T1000 (cell line): Measurements from ENCODE around the gene MTCH2.

Source experiments
- DNase-seq: peaks from one replicate; lab custom pipeline; 2025; ENCODE audit warnings: mixed read lengths; lab: John Stamatoyannopoulos, UW

Gene MTCH2

DNA sequence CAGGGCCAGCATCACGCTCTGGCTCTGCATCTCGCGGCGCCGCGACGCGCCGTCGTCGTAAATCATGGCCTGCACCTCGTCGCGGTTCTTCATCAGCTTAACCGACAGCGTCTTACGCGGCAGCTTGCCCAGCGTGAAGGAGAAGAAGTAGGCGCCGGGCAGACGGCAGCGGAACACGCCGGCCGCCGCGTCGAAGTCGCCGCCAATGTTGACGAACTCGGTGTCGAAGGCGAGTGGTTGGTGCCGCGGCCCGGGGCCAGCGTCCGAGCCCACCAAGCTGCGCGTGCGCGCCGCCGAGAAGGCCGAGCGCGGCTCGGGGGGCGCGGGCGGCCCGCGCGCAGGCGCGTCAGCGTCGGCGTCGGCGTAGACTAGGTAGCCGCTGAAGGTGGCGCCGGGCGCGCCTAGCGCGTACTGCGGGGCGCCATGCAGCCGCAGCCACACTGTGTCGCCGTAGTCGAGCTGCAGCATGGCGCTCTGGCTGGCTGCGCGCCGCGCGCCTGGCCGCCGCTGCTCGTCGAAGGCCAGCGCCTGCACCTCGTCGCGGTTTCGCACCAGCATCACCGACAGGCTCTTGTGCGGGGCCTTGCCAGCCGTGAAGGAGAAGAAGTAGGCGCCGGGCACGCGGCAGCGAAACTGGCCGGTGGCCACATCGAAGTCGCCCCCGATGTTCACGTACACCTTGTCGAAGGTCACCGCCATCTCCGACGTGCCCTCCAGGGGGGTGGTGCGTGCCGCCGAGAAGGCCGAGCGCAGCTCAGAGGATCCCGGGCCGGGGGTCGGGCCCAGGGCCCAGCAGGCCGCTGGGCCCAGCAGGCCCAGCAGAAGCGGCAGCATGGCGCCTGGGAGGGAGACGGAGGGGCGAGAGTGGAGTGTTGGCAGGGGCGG lies 52.1 kb downstream of the MTCH2 start:
- no peak for DNase-seq

DNA sequence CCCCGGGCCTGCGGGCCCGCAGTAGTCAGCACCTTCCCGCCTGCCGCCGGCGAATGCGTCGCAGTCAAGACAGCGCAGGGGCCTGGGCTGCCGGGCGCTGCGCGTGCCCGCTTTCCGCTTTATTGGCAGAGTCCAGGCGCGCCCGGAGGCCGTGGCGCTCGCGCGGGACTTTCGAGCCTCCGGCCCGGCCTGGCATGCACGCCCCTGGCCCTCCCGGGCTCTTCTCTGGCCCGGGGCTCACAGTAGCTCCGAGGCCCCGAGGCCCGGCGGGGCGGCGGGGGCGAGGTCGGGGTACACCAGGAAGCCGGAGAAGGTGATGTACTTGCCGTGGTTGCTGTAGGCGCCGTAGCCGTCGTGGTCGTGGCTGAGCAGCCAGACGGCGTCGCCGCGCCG lies 52.8 kb downstream of the MTCH2 start:
- no peak for DNase-seq

DNA sequence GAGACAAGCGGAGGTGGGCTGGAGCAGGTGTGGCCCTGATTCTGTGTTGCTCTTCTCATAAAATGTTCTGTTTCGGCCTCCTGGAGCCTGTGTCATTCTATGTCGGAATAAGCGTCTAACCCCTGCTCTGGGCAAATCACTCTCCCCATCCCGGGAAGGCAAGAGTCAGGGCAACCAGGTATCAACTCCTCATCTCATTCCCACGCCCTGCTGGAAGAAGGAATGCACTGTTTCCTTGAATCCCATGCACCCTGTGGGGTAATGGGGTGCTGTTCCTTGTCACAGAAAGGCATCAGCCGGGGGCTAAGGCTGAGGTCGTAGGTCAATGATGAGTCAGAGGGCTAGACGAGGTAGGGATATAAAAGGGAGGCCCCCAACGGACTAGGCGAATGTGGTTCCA lies 53.2 kb downstream of the MTCH2 start:
- no peak for DNase-seq

DNA sequence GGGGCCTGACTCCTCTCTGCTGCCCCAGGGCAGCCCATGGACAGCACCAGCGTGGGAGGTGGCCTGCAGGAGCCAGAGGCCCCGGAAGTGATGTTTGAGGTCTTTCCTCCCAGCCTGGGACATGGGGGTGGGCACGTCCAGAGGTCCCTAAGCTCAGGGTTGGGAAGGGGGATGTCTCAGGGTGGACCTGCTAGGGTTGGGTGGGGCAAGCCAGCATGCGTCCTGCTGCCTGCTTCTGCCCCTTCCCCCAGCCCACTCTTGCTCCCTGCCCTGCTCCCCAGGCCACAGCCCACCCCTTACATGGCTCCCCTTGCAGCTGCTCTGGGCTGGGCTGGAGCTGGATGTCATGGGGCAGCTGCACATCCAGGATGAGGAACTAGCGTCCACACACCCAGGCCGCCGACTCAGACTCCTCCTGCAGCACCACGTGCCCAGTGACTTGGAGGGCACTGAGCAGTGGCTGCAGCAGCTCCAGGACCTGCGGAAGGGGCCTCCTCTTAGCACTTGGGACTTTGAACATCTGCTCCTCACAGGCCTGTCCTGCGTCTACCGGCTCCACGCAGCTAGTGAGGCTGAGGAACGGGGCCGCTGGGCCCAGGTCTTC lies 54.5 kb downstream of the MTCH2 start:
- no peak for DNase-seq

DNA sequence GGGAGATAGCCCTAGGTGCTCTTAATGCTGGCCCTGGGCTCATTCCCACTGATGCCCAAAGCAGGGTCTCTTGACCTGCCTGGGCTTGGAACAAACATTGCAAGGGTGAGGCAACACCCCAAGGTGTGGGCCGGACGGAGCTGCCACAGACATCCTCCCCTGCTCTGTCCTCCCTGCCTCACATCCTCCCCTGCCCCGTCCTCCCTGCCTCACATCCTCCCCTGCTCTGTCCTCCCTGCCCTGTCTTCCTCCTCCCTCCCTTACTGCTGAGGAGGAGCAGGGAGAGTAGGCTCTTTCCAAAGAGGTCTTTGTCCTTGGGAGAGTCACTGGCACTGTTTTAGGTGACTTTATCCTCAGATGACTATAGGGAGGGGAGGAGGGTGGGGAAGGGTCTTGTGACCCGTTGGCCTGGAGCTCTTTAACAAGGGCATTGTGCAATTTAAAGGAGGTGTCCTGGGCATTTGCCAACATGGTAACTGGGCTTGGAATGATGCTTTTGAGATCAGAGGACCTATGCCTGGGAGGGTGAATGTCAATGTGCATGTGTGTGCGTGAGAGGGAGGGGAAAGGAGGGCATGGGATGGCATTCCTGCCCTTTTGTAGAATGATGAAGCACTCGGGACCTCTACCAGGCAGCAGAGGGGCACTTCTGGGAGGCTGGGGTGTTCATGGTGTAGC lies 55.2 kb downstream of the MTCH2 start:
- no peak for DNase-seq

DNA sequence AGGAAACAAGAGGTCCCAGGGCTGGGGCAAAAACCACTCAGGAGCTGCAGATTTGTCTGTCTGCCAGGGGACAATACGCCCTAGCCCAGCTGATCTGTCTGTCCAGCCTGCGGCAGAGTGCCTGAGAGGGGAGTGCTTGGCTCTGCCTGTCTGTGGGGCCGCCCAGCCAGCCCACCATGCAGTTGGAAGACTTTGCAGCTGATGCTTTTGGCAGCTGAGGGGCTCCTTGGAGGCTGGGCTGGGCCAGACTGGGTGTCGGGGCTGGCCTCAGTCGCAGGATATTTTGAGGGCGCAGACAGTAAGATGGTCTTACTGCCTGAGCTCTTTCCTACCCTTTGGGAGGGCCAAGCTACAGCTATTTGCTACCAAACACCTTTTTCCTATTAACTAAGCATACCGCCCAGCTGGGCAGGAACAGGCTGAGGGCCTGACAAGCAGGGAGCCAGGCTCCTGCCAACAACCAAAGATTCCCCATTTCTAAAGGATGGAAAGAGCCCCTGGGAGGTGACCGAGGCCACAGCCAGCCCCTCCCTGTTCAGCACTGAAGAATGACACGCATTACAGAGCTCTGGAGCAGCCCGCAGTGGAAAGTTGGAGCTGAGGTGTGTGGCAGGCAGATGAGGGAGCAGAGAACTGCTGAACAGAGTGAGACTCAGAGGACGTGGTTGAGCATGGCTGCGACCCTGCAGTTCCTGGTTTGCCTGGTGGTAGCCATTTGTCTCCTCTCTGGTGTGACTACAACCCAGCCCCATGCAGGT lies 56.1 kb downstream of the MTCH2 start, which contains the start of gene FAM180B:
TSS of gene FAM180B (plus strand) at position 581 of the 758 bp plus-strand sequence. CDS start at position 672, 91 bp downstream.
- no peak for DNase-seq

DNA sequence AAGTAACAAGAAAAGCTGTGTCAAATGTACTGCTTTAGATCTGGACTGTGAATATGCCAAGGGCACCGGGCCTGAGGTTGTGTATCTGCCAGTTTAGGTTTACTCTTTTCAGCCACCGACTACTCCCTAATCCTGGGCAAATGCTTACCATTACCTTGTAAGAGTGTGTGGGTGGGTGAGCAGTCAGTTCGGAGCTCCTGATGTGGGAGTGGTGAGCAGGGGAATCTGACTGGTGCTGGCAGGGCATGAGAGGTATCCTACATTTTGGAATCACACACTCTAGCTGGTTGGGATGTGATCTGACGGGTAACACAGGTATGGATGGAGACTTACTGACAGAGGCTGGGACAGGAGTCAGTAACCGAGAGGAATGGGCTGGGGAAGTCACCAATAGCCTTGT lies 58.5 kb downstream of the MTCH2 start:
- DNase-seq: no peak

DNA sequence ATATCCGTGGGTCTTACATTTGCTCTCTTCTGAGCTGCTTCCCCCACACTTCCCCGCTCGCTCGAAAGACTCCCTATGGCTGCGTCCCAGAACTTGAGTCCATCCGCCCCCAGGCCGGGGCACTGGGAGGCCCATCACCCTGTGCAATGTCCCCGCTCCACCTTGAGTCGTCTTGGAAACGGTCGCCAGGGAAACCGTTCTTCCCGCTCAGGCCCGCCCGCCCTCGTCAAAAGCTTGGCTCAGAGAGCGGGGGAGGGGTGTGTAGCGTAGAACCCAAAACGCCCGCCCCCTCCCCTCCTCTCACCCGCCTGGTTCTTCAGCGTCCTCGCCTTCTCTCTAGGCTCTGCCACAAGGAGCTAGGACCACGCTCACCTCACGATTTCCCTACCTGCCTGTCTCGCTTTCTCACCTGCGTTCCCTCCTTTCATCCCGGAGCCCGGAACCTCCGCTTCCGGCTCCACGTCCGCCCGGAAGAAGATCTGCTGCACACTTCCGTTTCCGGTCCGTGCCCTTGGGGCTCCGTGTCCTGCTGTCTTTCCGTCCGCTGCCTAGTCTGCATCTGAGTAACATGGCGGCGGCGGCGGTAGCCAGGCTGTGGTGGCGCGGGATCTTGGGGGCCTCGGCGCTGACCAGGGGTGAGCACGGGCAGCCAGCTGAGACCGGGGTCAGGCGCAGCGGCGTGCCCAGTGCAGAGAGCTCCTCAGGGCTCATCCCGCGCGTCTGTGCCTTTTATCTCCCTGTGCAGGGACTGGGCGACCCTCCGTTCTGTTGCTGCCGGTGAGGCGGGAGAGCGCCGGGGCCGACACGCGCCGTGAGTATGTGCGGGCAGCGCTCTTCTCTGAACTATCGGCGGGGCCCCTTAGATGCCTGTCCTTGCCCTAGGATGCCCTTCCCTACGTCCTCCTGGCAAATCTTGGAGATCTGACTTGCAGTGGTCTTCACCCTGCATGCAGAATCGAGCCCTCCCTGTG lies 63.5 kb downstream of the MTCH2 start, which contains the start of the genes KBTBD4 and NDUFS3:
TSS of gene KBTBD4 (minus strand) at position 447 of the 971 bp plus-strand sequence. CDS start at position 428, 19 bp downstream.
TSS of gene NDUFS3 (plus strand) at position 551 of the 971 bp plus-strand sequence. CDS start at position 569, 18 bp downstream.
- peak; percentile 75 for DNase-seq

DNA sequence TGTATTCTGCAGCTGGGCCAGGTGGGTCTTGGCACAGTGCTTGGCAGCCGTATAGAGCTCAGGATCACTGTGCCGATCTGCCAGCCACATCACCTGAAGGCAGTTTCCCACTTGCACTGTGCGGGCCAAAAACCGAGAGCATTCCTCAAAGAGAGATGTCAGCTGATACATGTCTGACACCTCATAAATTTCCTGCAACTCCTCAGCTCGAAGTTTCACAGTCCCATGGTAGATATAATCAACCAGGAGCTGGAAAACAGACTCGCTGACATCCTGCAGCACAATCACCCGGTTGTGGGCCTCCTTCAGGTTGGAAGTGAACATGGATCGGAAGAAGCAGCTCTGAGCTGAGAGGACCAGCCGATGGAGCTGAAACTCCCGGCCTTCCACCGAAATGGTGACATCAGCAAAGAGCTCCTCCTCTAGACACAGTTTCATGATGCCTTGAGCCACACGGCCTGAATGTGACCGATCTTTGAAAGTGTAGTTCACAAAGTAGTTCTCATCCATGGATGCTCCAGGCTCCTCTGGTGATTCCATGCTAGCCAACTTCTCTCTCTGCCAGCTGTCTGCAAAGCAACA lies 64.8 kb downstream of the MTCH2 start:
- no peak for DNase-seq

DNA sequence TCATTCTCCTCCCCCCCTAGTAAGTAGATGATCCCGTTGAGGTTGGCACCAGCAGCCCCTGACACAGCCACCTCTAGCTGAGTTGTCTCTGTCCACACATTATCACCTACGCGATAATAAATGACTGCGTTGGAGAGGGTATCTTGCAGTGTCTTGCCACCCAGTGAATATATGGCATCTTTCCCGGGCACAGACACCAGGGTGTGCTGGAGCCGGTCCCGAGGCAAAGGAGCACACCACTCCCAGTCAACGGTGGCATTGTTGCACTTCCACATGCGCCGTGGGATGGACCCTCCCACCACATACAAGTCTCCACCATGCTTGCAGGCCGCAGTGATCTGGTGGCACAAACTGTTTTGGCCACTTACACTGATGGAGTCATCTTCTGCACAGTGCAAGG lies 69.0 kb downstream of the MTCH2 start:
- DNase-seq: no peak

DNA sequence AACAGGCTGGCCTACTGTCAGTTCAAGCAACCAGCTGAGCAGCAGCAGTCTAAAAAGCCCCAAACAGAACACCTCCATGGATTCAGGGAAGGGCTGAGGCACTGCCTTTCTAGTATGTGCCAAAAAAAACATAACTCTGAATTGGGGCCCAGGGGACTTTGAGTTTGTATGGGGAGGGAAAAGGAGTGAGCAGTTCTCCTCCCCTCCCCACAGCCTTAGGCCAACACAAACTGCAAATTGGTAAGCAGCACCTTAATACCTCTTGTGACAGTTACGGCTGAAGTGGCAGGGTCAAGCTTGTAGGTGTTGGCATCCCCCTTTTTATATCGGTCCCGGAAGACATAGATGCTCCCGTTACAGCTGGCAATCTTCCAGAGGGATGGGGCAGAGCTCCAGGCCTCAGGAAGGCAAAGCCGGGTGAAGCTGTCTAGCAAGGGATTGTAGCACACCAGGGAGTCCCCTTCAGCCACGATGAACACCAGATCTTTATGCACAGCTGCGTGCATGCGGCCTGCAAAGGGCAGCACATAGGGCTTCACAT lies 69.6 kb downstream of the MTCH2 start:
- DNase-seq: no peak

DNA sequence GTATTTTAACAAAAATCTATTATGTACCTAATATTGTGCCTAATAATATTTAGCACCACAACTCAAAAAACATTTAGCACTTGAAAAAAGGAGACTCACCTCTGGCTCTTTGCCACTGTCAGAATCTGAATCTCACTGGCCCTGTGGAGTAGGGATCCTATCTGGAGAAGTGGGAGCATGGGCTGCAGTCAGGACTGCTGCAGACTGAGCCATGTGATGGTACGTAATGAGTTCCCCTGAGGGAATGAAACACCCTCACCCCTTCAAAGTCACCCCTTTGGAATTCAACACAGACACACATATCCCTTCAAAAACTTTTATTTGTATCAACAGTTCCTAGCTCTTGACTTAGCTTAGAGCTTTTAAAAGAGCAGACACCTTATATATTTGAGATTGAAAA lies 70.5 kb downstream of the MTCH2 start:
- no peak for DNase-seq

DNA sequence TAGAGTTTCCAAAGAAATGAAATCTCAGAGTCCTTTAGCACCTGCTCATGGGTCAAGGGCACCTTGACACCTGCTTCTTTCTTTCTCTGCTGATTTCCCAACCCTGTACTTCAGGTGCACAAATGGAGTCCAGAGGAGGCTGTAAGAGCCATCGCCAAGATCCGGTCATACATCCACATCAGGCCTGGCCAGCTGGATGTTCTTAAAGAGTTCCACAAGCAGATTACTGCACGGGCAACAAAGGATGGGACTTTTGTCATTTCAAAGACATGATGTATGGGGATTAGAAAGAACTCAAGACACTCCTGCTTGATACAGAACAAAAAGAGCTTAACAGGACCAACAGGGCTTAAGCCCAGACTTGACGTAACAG lies 71.0 kb downstream of the MTCH2 start:
- no peak for DNase-seq

DNA sequence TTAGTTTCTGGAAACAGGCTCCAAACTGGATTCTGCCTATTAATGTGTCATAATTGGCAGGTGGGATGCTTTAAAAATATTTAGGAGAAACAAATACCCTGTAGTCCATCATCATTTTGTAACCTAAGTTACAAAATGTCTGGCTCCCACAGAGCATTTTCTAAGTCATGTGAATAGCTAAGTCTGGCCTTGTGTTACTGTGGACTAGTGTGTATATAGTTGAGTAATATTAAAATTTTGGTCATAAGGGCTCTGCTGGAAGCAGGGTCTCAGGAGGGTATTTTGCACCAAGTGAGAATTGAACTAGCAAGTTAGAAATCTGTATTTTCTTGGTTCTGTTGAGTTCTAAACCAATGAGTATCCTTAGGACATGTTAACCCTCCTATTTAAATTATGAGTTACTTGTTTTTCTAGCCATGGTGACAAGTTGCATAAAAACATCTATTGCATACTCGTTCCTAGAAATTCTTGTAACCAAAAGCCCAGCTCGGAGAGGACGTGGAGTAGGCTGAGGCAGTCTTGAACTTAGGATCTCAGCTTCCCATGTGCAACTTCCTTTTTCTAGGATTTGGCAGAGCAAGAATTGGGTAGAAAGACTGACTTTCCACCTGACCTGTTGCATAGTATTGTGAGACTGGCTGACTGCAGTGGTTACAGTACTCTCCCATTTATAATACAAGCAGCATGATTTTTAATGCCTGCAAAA lies 71.6 kb downstream of the MTCH2 start:
- no peak for DNase-seq

DNA sequence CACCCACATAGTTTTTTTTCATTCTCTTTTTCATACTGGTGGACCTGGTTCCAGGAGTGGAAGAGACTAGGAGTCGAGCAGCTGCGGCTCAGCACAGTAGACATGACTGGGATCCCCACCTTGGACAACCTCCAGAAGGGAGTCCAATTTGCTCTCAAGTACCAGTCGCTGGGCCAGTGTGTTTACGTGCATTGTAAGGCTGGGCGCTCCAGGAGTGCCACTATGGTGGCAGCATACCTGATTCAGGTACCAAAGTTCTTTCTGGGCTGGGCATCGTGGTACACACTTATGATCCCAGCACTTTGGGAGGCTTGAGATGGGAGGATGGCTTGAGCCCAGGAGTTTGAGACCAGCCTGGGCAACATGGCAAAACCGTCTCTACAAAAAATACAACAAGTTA lies 72.7 kb downstream of the MTCH2 start:
- no peak for DNase-seq
